Suppressor macrophage treated with lipopolysaccharide for 4 hours (primary cell): ENCODE measurements around the gene GPC1.
"Not testable (repeated sequence)": the region's sequence is repeated elsewhere in the genome, so short reads cannot be mapped to it uniquely, and the experiment has no call there.

Experiments used
- DNase-seq: peaks from one replicate; pipeline ENCODE4 v3.0.0-alpha.2; 2020

Gene GPC1, protein sequence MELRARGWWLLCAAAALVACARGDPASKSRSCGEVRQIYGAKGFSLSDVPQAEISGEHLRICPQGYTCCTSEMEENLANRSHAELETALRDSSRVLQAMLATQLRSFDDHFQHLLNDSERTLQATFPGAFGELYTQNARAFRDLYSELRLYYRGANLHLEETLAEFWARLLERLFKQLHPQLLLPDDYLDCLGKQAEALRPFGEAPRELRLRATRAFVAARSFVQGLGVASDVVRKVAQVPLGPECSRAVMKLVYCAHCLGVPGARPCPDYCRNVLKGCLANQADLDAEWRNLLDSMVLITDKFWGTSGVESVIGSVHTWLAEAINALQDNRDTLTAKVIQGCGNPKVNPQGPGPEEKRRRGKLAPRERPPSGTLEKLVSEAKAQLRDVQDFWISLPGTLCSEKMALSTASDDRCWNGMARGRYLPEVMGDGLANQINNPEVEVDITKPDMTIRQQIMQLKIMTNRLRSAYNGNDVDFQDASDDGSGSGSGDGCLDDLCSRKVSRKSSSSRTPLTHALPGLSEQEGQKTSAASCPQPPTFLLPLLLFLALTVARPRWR

DNA sequence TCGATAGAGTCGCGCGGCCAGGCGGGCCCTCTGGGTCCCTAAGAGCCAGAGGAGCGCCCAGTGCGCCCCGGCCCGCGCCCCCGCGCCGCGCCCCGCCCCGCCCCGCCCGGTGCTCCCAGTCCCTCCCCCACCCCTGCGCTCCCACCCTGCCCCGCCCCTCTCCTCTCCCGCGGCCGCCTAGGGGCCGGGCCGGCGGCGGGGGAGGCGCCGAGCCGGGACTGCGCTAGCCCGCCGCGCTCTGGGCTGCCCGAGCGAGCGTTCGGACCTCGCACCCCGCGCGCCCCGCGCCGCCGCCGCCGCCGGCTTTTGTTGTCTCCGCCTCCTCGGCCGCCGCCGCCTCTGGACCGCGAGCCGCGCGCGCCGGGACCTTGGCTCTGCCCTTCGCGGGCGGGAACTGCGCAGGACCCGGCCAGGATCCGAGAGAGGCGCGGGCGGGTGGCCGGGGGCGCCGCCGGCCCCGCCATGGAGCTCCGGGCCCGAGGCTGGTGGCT lies at the start of gene GPC1:
TSS of gene GPC1 (plus strand) at position 207 of the 491 bp plus-strand sequence. CDS start at position 463, 256 bp downstream.
- peak; percentile 45 for DNase-seq

DNA sequence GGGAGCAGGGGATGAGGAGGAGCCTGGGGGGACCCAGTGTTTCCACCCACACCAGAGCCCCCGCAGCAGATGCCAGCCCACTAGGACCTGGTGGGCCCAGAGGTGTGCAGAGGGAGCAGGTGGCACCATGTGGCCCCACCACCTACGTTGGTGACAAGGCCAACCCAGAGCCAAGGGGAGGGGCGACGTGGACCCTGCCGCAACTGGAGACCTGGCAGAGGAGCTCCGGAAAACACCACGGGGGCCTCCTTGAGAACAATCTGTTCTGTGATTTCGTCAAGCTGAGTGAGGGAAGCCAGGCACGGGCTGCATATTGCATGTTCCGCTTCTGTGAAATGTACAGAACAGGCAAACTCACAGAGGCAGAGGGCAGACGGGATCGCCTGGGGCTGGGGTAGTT lies 49.1 kb upstream of the GPC1 start:
- no peak for DNase-seq

DNA sequence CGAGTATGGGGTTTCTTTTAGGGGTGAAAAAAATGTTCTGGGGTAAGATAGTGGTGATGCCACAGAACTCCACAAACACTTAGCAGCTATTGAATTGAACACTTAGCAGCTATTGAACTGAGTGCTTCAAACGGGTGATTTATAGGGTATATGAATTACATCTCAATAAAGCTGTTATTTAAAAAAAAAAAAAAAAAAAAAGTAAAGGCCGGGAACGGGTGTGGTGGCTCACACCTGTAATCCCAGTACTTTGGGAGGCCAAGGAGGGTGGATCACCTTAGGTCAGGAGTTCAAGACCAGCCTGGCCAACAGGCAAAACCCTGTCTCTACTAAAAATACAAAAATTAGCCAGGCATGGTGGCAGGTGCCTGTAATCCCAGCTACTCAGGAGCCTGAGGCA lies 48.7 kb upstream of the GPC1 start:
- not testable (repeated sequence) for DNase-seq

DNA sequence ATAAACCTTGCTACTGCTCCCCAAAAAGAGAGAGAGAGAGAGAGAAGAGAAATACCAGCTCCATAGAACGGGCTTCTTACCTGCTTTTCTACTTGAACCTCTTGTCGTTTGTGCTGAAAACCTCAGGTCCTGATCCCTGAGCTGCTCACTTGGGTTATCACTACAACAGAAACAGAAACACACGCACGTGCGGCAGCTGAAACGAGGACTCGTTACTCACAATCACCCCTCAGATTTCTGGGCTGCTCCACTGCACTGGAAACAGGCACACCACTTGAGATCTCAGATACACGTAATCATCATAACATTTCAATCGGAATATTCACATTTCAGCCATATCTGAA lies 48.2 kb upstream of the GPC1 start:
- DNase-seq = no peak

DNA sequence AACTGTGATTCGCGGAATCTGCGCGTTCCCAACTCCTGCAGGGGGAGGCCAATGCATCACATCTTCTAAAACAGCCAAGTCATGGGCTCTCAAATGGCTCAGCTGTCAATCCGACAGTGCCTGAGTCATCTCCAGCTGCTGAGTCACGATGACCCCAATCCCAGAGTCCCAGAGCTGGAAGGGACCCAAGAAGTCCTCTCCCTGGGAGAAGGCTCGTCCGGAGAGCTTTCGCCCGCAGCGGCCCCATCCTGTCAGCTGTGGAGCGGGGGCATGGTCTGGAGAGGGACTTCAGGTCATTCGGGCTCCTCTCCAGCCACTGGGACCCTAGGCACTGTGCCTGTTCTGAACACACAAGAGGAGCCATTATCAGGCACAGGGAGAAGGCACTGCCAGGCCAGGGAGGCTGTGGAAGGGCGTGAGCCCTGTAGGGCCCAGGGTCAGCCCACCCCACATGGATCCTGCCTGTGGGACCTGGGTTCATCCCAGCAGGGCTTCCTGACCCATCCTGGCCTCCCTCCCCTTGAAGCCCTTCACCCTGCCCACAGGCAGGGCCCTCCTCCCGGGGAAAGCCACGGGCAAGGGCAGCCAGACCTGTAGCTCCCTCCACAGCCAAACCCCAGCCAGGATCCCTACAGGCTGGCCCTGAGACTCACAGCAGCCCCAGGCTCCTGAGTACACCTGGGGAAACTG lies 47.6 kb upstream of the GPC1 start:
- DNase-seq = no peak

DNA sequence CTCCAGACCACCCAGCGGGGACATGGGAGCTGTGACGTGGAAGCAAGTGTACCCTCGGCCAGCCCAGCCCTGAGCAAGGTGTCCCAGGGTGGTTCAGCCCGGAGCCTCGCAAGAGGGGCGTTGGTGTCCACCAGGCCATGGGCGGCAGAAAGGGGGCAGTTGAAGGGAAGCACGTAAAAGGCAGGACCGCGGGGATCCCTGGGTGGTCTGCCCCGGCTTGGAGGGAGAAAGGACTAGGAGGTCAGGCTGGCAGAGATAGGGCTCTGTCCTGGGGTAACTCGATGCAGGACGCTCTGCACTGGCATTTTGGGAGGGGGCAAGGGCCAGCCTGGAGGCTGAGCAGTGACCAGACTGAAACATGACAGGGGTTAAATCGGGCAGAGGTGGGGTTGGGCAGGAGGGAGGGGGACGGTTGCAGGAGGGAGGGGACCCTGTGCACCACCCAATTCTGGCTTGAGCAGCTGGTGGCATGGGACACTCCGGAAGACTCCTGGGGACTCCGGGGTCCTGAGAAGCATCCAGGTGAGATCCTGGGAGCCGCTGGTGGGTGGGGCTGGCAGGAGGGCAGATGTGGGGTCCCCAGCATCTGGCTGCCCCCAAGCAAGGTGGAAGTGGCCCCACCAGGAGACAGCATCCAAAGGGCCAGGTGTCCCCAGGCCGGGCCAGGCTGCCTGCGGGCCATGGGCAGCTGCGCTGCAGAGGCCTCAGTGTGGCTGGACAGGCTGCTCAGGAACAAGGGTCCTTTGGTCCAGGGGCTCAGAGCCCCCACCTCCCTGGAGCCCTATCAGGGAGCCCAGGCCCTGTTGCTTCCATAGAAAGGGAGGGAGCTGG lies 46.8 kb upstream of the GPC1 start:
- DNase-seq = no peak

DNA sequence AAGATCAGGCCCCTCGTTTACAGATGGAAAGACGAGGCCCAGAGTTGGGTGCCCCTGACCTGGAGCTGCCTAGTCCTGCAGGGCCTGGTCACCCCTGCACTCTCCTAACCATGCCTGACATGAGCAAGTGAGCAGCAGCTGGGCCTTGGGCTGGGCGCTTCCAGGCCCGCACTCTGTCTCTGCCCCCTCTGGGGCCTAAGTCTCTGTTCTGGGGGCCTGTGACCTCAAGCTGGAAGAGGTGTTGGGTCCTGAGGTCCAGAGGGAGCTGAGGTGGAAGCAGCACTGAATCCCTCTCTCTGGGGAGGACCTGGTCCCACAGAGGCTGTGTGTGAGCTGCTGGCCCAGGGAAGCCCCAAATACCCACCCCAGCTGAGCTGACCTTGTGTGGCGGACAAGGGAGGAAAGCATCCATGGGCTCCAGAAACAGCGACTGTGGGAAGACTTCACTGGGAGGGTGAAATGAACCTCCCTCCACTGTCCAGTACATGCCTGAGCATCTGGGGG lies 46.1 kb upstream of the GPC1 start:
- DNase-seq = no peak

DNA sequence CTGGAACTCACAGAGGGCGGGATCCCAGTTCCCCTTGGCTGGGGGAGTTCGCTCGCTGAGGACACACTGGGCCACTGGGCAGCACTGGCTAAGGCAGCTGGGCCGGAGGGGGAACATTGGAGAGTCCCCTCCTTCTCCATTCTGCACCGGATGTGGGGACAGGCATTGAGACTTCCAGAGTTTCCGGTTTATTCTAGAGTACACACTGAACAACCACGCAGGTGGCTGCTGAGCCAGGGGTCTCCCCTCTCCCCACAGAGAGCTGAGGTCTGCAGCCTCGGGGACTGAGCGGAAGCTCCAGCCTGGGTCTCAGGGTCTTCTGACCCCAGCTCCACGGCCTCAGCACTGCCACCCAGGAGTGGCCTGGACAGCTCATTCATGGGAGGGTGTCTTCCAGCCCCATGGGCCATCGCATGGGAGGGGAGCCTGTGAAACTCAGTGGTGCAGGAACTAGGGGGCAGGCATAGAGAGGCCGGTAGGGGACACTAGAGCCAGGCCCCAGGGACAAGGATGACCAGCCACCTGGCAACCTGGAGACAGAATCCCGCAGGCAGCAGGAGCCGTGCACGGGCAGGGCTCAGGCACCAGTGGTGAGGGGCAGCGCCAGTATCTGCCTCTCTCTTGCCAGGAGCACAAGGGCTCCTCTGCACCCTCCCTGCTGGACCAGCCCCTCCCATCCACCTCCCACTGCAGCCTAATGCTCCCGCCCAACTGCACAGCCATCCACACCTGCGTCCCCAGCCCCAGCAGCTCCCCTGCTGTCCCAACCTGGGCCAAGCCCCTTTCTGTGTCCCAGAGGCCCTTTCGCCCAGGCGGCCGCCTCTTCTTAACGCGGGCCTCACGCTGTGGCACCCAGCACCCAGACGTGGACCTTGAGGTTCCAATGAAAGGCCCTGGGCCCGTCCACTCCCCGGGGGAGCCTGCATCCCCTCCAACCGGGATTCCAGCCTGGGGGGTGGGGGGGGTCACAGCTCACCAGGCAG lies 45.1 kb upstream of the GPC1 start:
- DNase-seq = no peak

DNA sequence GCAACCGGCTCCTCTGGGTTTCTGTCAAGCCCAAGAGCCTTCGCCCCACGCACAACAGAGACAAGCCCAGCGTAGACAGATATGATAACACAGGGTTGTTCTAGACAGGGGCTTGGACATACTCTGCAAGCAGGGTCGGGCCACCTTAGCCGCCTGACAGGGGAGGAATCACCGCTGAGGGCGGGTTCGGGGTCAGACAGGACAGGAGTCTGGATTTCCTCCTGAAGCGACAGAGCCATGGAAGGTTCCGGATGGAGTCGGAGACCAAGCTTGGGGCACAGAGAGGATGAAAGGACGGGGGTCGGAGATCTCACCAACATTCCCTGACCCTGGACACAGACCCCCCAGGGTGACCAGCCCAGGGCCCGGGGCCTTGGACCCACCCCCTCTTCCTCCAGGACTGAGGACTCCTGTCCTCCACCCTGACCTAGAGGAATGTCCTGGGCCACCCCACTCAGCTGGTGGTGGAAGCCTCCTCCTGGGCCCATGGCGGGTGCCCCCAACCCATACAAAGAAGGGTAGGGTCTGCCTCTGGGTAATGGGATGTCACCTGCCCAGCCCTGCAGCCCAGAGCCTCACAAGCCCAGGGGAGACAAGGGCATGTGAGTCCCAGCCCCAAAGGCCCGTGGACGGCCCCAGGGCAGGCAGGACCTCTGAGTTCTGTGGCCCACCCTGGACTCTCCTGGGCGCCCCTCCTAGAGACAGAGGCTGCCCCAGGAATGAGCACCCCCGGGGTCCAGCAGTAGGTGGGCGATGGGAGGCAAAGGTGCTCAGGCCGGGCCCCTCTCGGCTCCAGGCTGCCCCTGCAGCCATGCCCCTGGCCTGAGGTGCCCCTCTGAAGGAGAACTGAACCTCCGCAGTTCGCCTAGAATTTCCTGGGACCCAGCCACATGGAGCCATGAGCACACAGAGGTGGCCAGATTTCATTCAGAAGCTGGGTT lies 44.1 kb upstream of the GPC1 start:
- no peak for DNase-seq

DNA sequence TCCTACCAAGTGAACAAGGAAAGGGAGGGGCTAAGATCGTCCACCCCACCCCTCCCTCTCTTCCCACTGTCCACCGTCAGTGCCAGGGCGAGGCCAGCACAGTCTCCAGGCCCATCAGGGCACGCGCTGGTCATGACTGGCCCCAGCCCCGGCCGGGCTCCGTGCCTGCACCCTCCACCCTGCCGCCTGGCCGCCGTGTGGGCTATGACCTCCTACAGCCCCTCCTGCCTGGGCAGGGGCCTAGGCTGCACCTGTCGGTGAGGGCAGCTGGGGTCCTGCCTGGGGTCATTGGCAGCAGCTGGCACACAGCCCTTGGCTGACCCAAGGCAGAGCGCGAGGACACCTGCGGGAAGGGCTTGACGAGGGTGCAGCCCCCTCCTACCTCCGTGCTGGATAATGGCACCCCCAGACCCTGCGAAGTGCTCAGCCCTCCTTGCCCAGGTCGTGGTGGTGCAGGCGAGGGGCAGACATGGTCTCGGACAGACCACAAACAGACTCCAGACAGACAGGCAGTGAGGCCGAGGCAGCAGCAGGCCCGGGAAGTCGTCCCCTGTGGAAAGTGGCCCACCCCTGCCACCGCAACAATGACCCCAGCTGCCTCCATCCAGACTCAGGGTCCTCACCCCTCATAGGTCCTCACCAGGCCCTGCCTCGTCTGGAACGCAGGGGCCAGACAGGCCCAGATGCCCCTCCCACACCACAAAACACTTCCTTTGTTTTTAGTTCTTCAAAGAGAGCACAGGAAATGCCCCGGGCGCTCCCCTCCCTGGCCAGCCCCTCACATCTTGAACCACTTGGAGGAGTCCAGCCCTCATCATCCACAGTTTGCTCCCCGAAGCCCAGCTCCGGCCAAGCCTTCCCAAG lies 43.1 kb upstream of the GPC1 start:
- DNase-seq = no peak

DNA sequence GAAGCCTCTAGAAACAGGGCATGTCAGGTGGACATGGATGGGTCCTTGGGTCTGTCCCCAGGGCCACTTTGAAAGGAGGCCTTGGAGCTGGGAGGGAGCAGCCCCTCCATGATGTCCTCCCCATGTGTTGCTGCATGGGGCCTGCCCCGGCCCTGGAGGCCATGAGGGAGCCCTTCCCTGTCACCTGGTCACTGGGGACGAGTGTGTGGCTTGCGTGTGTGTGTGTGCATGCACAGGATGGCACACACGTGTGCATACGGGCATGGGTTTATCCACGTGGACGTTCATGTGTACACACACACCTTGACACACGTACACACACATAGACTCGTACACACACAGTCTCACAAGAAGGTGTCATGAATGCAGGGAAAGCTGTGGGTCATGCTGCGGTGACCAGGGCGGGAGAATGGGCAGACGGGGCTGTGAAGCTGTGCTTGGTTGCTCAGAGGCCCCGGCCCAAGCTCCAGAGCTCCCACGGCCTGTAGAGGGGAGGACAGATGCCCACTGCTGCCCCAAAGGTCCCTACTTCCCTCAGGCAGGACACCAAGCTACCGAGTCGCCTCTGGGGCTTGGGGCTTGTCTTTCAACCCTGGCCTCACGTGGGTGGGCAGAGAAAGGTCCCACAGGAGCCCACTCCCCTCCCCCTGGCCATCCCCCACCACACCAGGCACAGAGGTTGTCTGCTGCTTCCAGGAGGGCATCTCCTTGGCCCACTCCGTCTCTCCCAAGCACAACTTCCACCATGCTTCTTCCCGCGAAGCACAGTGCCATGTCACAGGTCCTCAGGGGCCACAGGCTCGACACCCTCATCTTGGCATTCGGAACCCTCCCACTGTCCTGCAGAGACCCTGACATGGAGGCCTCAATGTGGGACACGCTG lies 42.3 kb upstream of the GPC1 start:
- no peak for DNase-seq

DNA sequence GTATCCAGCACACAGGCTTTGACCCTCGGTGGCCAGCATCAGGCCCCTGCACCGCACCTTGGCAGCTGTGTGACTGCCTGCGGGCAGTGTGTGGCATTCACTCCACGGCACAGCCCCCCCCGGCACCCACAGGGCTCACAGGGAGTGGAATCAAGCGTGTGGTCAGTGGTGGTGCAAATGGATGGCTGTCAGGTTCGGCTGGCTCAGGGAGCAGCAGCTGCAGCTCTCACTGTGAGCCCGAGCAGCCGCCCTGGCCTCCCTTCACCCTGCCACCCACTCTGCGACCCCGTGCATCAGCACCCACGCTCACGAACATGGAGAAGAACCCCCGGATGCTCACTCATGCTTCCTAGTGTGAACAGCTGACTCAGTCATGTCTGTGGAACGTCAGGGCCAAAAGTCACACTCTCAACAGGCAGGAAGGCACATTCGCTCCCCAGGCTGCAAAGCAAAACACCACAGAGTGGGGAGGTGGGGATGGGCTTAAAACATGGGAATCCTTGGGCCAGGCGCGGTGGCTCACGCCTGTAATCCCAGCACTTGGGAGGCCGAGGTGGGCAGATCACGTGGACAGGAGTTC lies 41.5 kb upstream of the GPC1 start:
- no peak for DNase-seq

DNA sequence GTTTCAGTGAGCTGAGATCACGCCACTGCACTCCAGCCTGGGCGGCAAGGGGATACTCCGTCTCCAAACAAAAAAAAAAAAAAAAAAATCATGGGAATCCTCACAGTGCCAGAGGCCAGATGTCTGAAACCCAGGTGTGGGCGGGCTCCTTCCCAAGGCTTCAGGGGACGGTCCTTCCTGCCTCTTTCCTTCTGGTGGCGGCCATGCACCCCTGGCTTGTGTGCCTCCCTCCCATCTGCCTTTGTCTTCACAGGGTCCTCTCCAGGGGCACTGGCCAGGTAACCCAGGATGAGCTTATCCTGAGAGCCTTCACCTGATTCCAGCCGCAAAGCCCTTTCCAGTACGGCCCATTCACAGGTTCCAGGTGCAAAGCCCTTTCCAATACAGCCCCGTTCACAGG lies 40.9 kb upstream of the GPC1 start:
- no peak for DNase-seq

DNA sequence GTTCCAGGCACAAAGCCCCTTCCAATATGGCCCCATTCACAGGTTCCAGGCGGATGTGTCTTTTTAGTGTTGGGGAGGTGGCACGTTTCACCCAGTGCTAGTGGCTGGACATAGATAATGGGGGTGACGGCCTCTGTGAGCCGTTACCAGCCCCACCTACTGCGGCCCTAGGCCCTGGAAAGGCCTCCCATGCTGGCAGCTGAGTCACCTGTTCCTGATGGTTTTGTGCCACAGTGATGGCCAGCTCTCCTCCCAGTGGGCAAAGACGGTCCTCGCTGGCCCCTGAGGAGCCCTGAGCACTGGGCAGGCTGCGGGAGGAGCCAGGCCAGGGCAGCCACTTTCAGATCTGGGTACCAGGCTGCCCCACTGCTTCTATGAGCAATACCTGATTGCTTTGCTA lies 40.0 kb upstream of the GPC1 start:
- no peak for DNase-seq

DNA sequence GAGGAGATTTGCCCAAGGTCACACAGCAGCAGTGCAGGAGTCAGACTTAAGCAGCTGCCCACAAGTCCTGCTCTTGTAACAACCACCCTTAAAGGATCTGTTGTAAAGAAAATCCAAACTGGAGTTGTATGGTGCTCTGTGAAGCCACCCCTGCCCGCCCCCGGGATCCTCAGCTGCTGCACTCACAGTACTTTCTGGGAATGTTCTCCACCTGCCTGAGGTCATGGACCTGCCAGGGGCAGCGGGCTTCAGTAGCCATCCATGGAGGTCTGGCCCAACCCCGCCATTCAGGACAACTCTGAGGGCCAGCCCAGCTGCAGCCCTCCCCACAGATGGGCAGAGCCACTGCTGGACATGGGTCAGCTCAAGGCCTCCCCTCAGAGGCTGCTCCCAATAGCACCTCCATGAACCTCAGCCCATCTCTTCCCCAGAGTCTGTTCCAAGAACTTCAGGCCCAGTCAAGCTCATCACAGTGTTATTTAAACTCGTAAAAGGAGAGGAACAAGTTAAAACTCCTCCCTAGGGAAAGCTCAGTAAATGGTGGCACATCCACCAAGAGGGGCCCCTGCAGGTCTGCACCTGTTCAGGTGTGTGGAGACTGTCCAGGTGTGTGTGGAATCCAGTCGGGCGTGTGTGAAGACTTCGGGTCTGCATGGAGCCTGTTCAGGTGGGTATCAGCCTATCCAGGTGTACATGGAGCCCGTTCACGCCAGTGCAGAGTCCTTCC lies 39.4 kb upstream of the GPC1 start:
- DNase-seq = no peak

DNA sequence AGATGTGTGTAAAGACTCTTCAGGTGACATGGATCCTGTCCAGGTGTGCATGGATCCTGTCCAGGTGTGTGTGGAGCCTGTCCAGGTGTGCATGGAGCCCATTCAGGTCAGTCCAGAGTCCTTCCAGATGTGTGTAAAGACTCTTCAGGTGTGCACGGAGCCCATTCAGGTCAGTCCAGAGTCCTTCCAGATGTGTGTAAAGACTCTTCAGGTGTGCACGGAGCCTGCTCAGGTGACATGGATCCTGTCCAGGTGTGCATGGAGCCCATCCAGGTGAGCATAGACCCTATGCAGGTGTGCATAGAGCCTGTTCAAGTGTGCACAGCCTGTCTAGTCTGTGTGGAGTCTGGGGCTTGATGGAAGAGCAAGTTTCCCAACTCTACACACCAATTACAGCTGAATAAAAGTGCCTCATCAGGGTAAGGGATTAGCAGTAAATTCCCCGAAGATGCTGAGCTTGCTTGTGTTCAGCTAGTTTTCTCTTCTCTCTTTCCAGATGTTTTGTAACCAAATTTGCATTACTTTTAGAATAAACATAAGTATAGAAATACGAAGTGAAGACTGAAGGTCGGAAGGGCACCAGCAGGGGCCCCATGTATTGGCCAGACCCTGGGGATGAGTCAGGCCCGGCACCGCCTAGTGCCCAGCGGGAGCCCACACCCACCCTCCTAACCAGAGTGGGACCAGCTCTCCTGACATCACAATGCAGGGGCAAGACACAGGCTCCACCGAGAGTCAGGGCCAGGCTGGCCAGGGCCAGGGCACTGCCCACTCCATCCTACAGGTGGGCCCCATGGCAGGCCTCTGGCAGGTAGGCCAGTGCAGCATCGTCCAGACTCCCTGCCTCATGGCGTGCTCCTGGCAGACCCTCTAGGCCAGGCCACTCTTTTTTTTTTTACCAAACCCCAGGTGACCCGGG lies 38.6 kb upstream of the GPC1 start:
- DNase-seq = no peak
